ENCODE data around the gene ING4.

Gene ING4

DNA sequence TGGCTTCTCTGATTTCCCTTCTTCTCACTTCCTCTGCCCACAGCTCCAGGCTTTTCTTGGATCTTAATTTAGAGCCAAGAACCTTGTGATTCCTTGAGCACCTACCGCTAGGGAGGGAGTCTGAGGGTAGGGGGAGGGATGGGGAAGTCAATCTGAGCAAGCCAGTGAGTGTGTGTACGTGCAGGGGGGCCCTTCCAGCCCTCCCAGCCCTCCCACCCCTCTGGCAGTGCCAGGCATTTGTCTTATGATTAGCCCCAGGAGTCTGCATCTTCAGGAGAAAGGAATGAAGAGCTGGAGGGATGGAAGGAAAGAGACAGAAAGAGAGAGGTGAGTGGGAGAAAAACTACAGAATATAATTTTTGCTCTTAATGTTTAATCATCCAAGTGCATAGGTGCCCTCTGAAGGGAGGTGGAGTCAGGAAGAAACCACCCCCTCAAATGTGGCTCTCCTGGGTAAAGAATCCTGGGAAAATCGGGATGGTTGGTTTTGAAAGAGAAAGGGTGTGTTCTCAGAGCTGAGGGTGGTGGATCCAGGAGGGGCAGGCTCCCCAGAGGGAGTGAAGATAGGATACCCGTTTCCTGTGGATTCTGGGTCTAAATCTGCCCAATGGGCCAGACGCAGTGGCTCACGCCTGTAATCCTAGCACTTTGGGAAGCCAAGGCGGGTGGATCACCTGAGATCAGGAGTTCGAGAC is 35.6 kb upstream of the ING4 start:
- H3K36me3 ChIP-seq (ENCODE audit: insufficient read depth) = no peaks in the 10 kb centered on the region
- H2AFZ ChIP-seq (ENCODE audit: low read depth) = no peak overlapping the region
- H3K9ac ChIP-seq = no peak overlapping the region
- no peaks in the 10 kb centered on the region for H3K79me2 ChIP-seq (ENCODE audit: insufficient read depth, low read depth)
- H3K27ac ChIP-seq = no peak overlapping the region
- H3K4me1 ChIP-seq (ENCODE audit: low read depth, poor library complexity, severe bottlenecking) = no peaks in the 10 kb centered on the region
- H3K27me3 ChIP-seq (ENCODE audit: insufficient read depth, low read depth) = peaks cover 78% of the 10 kb centered on the region
- no peak overlapping the region for H3K4me2 ChIP-seq
- H3K4me3 ChIP-seq (IDR thresholded peaks at IDR 0.05; ENCODE audit: insufficient read depth, low read depth, low read length) = no peak overlapping the region
- TF ChIP-seq, protein P1, sequence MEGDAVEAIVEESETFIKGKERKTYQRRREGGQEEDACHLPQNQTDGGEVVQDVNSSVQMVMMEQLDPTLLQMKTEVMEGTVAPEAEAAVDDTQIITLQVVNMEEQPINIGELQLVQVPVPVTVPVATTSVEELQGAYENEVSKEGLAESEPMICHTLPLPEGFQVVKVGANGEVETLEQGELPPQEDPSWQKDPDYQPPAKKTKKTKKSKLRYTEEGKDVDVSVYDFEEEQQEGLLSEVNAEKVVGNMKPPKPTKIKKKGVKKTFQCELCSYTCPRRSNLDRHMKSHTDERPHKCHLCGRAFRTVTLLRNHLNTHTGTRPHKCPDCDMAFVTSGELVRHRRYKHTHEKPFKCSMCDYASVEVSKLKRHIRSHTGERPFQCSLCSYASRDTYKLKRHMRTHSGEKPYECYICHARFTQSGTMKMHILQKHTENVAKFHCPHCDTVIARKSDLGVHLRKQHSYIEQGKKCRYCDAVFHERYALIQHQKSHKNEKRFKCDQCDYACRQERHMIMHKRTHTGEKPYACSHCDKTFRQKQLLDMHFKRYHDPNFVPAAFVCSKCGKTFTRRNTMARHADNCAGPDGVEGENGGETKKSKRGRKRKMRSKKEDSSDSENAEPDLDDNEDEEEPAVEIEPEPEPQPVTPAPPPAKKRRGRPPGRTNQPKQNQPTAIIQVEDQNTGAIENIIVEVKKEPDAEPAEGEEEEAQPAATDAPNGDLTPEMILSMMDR (conservative IDR thresholded peaks at IDR 0.05; ENCODE audit: low read depth, low read length) = no peak
- H4K20me1 ChIP-seq (ENCODE audit: insufficient read depth) = no peaks in the 10 kb centered on the region

DNA sequence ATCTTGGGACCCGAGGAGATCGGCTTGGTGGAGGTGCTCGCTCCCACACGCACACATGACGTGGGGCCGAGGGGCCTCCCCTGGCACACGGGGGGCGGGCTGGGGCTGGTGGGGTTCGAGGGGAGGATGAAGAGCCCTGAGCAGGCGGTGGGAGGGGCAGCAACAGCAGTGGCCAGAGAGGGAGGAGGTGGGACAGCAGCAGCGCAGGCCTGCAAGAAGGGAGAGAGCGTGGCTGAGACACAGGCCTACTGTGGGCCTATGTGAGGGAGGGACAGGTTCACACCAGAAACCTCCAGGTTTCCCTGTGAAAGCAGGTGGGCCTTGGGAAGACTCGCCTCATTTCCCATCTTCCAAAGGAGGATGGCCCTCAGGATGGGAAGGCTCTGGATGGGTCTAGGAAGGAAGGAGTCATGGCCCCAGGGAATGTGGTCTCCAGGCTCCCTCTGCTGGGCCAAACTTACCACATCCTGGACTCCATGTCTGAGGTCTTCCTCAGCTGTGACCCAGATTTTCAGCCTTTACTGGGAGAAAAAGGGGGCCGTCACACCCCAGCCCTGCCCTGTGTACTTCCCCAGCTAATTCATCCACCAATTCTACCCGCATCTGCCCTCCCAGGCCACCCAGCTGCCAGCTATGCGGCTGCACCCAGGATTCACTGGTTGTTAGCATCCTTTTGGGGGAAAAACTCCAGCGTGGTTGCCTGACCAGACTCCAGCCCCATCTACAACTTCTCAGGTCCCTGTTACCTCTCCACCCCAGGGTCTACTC is 34.8 kb upstream of the ING4 start:
- no peak overlapping the region for H3K4me3 ChIP-seq (IDR thresholded peaks at IDR 0.05; ENCODE audit: insufficient read depth, low read depth, low read length)
- no peak overlapping the region for H3K4me2 ChIP-seq
- TF ChIP-seq, protein P1 (conservative IDR thresholded peaks at IDR 0.05; ENCODE audit: low read depth, low read length) = peak; percentile 42
- no peak overlapping the region for H2AFZ ChIP-seq (ENCODE audit: low read depth)
- H3K4me1 ChIP-seq (ENCODE audit: low read depth, poor library complexity, severe bottlenecking) = no peaks in the 10 kb centered on the region
- H3K9ac ChIP-seq = no peak overlapping the region
- no peaks in the 10 kb centered on the region for H4K20me1 ChIP-seq (ENCODE audit: insufficient read depth)
- no peaks in the 10 kb centered on the region for H3K79me2 ChIP-seq (ENCODE audit: insufficient read depth, low read depth)
- H3K36me3 ChIP-seq (ENCODE audit: insufficient read depth) = no peaks in the 10 kb centered on the region
- no peak overlapping the region for H3K27ac ChIP-seq
- peaks cover 74% of the 10 kb centered on the region for H3K27me3 ChIP-seq (ENCODE audit: insufficient read depth, low read depth)

DNA sequence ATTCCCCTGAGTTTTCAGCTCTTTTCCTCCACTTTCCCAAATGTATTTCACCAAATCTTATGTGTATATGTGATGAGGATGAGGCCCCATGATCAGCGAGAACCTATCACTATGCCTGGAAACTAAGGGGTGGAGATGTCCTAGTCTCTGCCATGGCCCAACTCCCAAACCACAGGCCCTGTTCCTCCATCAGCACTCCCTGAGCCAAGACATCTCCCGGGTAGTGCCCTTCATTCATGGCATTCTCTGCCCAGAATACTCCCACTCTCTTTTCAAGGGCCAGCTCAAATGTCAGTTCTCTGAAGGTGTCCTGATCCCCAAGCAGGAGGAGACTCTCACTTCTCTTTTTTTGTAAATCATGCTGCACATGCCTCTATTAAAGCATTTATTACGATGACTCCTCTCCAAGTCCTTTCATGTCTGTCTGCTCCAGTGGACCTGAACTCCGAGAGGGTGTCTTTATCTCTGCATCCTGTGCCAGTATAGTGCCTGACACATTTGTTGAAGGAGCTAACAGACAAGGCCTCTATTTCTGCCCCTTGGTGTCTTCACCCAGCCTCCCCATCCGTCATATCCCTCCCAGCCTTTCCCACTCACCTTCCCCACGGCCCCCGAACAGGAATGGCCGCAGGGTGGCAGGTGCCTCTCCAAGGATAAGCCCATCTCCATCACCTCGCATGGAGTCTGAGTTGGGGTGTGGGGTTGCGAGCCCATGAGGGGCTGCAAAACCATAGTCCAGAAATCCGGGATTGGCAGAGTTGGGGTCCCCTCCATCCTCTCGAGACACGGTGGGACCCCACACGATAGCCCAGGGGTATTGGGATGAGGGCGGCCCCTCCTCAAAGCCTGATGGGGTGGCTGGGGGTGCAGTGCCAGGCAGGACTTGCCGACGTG is 34.0 kb upstream of the ING4 start:
- Histone ChIP-seq H3K9ac (no peak overlapping the region), H3K4me1 (ENCODE audit: low read depth, poor library complexity, severe bottlenecking) (no peaks in the 10 kb centered on the region), H4K20me1 (ENCODE audit: insufficient read depth) (no peaks in the 10 kb centered on the region), H3K27me3 (ENCODE audit: insufficient read depth, low read depth) (peaks cover 68% of the 10 kb centered on the region), H2AFZ (ENCODE audit: low read depth) (no peak overlapping the region), H3K4me3 (IDR thresholded peaks at IDR 0.05; ENCODE audit: insufficient read depth, low read depth, low read length) (no peak overlapping the region), H3K36me3 (ENCODE audit: insufficient read depth) (no peaks in the 10 kb centered on the region), H3K4me2 (no peak overlapping the region), H3K27ac (no peak overlapping the region), H3K79me2 (ENCODE audit: insufficient read depth, low read depth) (no peaks in the 10 kb centered on the region)
- TF ChIP-seq, protein P1 (conservative IDR thresholded peaks at IDR 0.05; ENCODE audit: low read depth, low read length) = no peak

DNA sequence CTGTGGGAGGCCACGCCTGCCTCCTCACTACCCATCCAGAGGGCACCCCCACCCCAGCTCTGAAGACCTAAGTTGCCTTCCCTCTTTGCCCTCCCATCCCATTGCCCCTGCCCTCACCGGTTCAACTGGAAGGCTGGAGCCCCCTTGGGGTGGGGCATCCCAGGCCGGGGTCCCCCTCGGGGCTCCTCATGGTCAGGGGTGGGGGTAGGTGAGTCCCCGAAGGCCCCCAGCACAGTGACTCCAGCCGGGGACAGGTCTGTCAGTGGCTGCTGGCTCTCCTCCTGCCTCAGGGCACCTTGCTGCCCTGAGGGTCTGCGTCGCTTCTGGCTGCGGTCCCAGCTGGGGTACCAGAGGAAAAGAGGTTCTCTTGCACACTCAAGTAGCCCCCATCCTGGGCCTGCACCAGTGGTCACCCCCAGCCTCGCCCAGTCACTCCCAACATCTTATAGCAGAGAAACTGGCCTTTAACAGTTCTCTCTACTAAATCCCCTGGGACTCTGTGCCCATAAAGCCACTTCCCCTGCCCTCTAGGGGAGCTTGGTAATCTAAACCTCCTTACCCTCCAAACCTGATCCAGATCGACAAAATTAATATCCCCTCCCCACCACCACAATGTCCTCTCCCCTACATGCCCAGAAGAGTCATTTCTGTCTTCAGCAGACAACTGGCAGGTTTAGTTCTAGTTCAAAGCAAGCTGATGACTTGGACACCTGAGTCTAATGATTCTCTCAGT is 32.6 kb upstream of the ING4 start:
- Histone ChIP-seq H3K4me3 (IDR thresholded peaks at IDR 0.05; ENCODE audit: insufficient read depth, low read depth, low read length) (no peak overlapping the region), H3K79me2 (ENCODE audit: insufficient read depth, low read depth) (no peaks in the 10 kb centered on the region), H2AFZ (ENCODE audit: low read depth) (no peak overlapping the region), H3K4me1 (ENCODE audit: low read depth, poor library complexity, severe bottlenecking) (no peaks in the 10 kb centered on the region), H3K36me3 (ENCODE audit: insufficient read depth) (no peaks in the 10 kb centered on the region), H3K4me2 (no peak overlapping the region), H3K27me3 (ENCODE audit: insufficient read depth, low read depth) (peaks cover 55% of the 10 kb centered on the region), H3K27ac (no peak overlapping the region), H3K9ac (no peak overlapping the region), H4K20me1 (ENCODE audit: insufficient read depth) (no peaks in the 10 kb centered on the region)
- TF ChIP-seq, protein P1 (conservative IDR thresholded peaks at IDR 0.05; ENCODE audit: low read depth, low read length) = no peak
